Lower leg skin (tissue), 3 donors: ENCODE measurements around the gene TCAIM.

Experiments used
- POLR2A ChIP-seq, 2 donors: fragments of 450-650 bp; IDR thresholded peaks; one replicate each; pipeline ENCODE4 v1.6.1; 2016 to 2017; ENCODE audit warnings: antibody characterized with exemption in 2 of 2, mild to moderate bottlenecking in 1 of 2, moderate library complexity in 1 of 2
- TF ChIP-seq, protein P1 (sequence below), 3 donors: fragments of 450-650 bp; IDR thresholded peaks; one replicate each; pipeline ENCODE4 v1.5.1; 2016; ENCODE audit warnings: antibody characterized with exemption in 3 of 3, mild to moderate bottlenecking in 3 of 3, moderate library complexity in 2 of 3

DNA sequence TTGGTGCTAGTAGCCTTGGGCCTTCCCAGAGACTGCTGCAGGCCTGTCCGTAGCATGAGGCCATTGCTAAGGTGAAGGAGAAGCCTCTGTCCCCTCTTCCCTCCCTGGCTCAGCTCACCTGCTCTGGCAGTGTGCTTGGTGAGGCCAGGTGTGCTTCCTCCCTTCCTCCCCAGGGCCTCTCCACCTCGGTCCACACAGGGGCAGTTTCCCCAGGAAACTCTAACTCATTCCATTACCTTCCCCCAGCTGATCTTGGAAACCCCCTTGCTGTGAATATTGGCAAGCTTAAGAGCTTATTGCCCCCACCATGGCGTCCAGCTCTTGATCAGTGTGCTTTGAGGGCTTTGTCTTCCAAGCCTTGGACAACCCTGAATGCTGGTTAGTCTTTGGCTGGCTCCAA lies 86.2 kb downstream of the TCAIM start:
- TF ChIP-seq, protein P1, sequence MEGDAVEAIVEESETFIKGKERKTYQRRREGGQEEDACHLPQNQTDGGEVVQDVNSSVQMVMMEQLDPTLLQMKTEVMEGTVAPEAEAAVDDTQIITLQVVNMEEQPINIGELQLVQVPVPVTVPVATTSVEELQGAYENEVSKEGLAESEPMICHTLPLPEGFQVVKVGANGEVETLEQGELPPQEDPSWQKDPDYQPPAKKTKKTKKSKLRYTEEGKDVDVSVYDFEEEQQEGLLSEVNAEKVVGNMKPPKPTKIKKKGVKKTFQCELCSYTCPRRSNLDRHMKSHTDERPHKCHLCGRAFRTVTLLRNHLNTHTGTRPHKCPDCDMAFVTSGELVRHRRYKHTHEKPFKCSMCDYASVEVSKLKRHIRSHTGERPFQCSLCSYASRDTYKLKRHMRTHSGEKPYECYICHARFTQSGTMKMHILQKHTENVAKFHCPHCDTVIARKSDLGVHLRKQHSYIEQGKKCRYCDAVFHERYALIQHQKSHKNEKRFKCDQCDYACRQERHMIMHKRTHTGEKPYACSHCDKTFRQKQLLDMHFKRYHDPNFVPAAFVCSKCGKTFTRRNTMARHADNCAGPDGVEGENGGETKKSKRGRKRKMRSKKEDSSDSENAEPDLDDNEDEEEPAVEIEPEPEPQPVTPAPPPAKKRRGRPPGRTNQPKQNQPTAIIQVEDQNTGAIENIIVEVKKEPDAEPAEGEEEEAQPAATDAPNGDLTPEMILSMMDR (IDR thresholded peaks at IDR 0.05), result no peak
- TF ChIP-seq POLR2A (IDR thresholded peaks at IDR 0.05), result no peak
